ENCODE measurements around the gene ANKMY2. TPM values are rescaled to one million over a fixed set of nuclear protein-coding genes. Genes with fewer than 3 reads are reported as not detected.
"Not testable (repeated sequence)": the region's sequence is repeated elsewhere in the genome, so short reads cannot be mapped to it uniquely, and the experiment has no call there.

The ANKMY2 gene
- total RNA-seq, 1 donor from 2014 or later: 96.6 TPM

DNA sequence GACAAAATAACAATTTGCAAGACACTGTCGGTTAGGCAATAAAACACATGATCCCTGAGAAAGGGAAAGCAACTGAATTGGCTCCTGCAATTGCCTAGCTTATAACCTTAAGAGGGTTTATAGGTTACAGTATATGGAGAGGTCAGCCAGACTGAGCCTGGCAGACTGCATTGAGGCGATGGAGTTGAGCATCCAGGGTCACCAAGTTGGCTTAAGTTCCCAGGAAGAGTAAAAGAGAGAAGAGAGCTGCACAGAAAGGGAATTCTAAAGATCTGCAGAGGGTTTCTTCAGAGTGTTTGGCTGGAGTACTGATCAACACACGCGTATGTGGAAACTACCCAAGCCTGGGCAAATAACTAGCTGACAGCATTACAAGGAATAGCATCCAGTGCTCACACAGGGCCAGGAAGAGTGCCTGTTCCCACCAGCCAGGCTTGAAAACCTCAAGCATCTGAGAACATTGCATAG is 11.2 kb downstream of the ANKMY2 start:
- FAIRE-seq (no peak), DNase-seq (ENCODE audit: low spot score in 2 of 2) (no peak)

DNA sequence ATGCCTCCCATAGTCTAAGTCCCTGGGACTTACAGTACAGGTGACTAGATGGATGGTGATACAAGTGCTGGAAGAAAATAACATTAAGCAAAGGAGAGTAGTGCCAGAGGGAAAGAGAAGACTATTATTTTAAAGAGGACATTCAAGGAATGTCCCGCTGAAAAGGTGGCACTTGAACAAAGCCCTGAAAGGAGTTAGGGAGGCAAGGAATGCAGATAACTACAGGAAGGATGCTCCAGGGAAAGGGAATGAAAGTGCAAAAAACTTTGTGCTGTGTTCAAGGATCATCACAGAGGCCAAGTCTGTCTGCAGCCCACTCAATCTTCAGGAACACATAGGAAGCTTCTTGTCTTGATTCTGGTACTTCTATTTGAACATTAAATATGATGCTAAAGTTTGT is 14.9 kb downstream of the ANKMY2 start:
- DNase-seq (ENCODE audit: low spot score in 2 of 2) (no peak), FAIRE-seq (no peak)

DNA sequence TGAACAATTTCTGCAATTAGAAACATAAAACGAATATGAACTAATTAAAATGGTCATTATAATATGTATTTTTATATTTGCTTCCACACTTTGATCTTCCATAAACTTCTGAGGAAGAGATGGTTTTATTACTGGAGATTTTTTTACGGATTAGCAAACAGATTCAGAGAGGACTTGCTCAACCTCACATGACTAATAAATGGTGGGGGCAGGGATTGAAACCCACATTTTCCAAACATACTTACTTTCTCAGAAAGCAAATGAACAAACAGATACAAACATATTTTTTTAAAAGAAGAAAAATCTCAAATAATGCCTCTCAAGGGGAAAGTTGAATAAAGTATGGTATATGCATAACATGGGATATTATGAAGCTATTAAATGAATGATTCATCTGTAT is 18.3 kb downstream of the ANKMY2 start:
- DNase-seq (ENCODE audit: low spot score in 2 of 2): no peak
- no peak for FAIRE-seq

DNA sequence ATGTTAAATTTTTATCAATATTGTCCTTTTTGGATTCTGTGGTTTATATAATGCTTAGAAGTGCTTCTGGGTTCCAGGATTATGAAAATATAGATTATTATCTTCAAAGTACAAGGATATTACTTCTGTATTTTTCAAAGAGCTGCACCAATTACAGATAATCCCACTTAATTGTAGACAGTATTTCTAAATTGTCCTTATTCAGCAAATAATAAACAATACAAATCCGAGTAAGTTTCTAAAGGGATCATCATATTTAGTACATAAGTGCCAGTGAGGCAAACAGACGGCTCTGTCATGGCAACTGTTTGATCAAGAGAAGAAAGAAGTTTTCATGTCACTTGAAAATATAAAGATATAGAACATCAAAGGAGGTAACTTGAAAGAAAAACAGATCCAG is 19.2 kb downstream of the ANKMY2 start:
- no peak for FAIRE-seq

DNA sequence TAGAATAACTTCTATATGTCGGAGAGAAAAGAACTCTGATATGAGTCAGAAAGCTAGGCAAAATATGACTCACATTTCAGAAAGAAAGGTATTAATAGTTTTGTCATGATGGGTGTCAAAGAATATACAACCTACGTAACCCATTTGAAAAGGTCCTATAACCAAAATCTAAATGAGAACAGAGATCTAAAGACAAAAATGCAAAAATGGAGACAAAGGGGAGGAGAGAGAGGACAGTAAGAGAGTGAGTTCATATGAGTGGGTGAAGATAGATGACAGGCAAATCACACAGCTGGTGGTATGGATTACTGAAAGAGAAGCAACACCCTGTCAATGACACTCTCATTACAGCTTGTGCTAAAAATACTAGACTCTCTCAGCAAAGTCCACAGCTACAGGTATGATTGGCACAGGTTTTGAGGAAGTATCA is 25.6 kb downstream of the ANKMY2 start:
- DNase-seq (ENCODE audit: low spot score in 2 of 2): no peak
- FAIRE-seq: no peak

More for the DNA sequence above, 19.2 kb downstream of the ANKMY2 start:
- no peak for DNase-seq (ENCODE audit: low spot score in 2 of 2)

DNA sequence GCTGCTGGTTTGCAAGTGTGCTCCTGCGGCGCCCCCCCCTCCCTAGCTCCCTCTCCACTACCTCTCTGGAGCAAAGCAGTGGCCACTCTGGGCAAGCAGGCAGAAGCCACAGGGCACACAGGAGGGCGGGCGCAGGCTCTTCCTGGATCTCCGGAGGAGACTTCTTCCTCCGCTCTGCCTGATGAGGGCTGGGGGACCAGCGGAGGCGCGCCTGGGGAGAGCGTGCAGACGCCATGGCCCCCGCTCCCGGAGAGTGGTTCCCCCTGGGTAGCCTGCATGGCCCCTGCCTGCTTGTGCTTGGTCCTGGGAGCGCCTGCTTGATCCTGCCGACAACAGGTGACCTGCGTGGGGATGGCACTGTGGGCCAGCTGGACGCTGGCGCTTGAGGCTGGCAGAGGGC is 29.0 kb downstream of the ANKMY2 start:
- FAIRE-seq: no peak

DNA sequence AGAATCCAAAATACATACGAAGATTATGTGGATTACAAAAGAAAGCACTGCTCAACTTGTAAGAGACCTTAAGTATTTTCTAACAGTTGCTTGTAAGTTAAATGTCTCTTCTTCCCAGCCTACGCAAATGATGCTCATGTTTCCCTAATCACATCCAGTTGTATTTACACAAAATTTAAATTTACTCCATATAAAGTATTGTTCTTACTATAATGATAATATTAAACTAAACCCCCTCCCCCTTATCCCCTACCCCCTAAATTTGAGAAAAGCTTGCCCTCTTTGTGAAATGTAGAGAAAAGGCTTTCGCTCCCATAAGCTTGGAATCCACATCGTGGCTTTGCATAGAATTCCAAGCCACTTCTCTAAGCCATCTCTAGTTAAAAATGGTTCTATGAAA is 29.4 kb downstream of the ANKMY2 start:
- DNase-seq (ENCODE audit: low spot score in 2 of 2) (no peak), FAIRE-seq (no peak)

More for the DNA sequence above, 29.0 kb downstream of the ANKMY2 start:
- DNase-seq (ENCODE audit: low spot score in 2 of 2): no peak

DNA sequence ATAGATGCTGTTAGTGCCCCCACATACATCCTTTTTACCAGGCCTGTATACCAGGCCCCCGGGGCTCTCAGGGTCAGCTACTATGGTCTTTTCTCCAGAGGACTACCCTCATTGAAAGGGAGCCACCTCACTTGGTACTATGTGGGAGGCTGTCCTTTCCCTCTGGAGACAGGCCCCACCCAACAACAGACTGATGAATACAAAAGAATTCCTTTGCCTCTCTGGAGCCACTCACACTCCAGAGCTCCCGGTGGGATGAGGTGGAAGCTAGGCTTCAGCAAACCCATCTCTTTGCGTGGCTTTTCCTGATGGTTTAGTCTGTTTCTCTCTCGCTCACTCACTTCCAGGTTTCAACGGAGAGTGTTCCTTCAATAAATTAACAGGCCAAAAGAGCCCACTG is 30.3 kb downstream of the ANKMY2 start:
- FAIRE-seq: no peak
- DNase-seq (ENCODE audit: low spot score in 2 of 2): no peak

DNA sequence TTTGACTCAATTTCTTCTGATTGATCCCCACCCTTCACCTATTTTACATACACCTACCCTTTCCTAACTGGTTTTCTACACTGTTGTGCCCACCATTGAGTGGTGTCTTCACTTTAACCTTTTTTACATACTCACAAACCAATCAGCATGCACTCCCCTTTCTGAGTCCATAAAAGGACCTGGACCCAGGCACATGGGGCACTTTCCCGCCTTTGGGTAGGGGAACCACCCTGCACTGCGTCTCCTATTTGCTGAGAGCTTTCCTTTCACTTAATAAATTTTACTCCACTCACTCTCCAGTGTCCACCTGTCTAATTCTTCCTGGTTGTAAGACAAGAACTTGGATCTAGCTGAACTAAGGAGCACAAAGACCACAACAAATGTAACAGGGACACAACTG is 33.8 kb downstream of the ANKMY2 start:
- FAIRE-seq (no peak), DNase-seq (ENCODE audit: low spot score in 2 of 2) (no peak)

DNA sequence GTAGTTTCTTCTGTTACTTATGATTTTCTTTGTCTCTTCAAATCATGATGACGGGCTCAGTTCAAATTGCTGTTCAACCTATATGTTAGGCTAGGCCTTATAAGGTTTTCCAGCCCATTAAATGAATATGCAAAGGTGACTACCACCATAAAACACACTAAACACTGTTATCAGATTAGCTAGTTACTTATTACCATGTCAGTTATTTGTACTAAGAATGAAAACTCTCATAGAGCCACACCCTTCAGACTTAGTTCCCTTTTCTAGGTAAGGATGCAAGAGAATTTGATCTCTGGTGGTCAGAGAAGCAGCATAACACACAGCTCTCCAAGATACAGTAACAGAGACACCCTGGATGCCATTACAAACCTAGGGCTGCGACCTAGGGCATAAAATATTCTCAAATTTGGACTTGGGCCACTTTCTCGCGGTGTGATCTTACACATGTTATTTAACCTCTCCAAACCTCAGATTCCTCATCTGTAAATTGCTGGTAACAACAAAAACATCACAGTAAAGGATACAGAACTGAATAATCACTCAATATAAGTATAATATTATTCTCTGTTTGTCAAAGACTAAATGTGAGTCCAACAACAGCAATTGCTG is 35.6 kb downstream of the ANKMY2 start:
- DNase-seq (ENCODE audit: low spot score in 2 of 2) (no peak), FAIRE-seq (no peak)

DNA sequence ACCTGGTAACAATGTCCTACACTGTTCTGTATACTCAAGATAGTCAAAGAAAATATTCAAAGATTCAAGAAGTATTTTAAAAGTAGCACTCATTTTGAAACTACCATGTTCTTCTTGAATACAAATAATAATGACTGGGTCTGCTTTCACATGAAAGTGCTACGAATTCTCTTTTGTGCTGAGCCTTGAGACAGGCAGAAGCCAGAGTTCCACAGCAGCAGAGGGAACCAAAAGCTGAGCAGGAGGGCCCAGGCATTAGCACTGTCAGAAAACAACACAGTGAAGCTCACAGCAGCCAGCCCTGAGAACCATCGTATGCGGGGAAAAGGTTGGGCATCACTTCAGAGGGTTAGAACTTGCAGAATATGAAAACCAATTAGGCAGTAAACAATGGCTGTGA is 38.9 kb downstream of the ANKMY2 start:
- FAIRE-seq: no peak

DNA sequence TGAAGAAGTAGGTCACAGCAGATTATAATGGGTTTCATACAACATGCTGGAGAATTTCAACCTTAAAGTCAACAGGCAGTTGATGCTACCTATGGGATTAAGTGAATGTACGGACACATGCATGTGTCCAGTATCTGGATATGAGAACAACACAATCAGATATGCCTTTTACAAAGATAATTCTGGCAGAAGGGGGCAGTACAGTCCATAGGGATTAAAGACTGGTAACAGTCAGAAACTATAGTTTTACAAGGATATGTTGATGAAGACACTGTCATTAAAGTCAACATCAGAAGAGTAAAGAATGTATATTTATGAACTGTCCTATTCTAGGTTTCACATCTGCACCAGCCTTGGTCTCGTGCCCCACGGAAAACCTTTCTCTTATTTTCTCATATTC is 41.5 kb downstream of the ANKMY2 start:
- DNase-seq (ENCODE audit: low spot score in 2 of 2) (no peak), FAIRE-seq (no peak)

More for the DNA sequence above, 38.9 kb downstream of the ANKMY2 start:
- no peak for DNase-seq (ENCODE audit: low spot score in 2 of 2)

DNA sequence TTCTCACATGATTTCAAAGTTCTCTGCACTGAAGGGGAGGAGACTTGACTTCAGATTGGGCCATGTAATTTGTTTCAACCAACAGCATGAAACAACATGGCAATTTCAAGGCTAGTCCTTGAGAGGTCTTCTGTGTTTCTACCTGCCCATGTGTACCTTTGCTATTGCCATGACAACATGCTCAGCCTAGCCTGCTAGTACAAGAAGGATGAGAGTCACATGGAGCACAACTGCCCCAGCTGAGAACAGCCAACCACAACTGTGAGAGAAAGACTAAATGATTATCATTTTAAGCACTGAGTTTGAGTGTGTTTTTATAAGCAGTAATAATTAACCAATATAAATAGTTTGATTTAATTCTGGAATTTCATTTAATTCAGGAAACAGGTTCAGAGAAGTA is 41.9 kb downstream of the ANKMY2 start:
- FAIRE-seq (no peak), DNase-seq (ENCODE audit: low spot score in 2 of 2) (no peak)

DNA sequence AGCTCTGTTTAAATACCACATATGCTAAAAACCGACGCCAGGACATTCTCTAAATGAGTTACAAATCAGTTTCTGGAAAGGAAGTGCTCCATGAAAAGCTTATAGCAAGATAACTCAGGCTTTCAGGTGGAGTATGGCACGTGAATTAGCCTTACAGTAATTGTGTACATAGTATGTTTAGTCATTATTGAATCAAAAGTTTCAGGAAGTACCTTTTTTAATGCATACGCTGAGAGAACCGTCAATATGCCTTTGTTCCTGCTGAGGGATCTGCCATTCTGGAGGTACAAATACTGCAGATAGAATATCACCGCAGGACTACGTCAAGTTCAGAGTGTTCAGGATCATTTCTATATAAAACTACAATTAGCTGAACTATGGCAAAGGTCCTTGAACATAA is 45.7 kb downstream of the ANKMY2 start:
- FAIRE-seq: no peak
- DNase-seq (ENCODE audit: low spot score in 2 of 2): no peak

DNA sequence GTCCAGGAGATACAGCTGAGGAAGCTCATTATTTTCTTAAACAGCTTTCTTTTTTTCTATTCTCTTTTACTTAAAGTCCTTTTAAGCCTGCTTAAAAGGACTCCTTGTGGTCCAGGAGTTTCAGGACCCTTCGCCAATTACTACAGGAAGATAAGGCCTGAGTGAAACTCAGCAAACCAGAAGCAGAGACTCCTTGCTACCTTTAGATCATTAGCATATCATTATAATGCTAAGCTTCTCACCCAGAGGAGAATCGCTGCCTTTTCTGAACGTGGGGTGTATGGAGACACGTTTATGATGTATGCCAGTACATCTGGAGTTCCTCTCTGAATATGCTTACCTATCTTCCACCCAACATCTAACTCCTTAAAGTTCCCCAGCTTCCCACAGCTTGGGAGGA is 47.5 kb downstream of the ANKMY2 start:
- FAIRE-seq: no peak
- DNase-seq (ENCODE audit: low spot score in 2 of 2): no peak

DNA sequence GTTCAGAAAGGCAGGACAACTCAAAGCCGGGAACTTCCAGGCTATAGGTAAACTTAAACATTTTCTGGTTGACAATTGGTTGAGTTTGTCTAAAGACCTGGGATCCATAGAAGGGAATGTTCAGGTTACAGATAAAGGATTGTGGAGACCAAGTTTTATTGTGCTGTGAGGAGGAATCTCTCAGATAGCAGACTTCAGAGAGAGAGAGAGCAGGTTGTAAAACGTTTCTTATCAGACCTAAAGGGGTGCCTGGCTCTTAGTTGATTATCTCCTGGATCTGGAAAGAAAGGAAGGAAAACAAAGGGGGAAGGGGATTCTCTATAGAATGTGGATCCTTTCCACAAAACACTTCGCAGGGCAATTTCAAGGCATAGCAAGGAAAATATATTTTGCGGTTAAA is 50.0 kb downstream of the ANKMY2 start:
- not testable (repeated sequence) for FAIRE-seq

DNA sequence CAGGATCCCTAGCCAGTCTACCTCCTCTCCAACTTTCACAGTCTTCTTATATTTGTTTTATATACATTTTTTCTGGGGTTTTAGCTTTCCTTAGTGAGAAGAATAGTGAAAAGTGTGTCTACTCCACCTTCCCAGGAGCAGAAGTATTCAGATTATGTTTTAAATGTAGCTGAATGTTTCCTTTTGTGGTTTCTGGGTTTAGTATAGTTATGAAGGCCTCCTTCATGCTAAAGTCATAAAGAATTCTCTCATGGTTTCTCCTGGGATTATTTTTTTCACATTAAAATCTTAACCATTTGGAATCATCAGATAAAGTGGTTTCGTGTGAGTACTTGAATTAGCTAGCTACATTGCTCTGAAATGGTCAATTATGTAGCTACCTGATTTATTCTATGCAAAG is 50.9 kb downstream of the ANKMY2 start:
- FAIRE-seq (no peak), DNase-seq (ENCODE audit: low spot score in 2 of 2) (no peak)

More for the DNA sequence above, 50.0 kb downstream of the ANKMY2 start:
- not testable (repeated sequence) for DNase-seq (ENCODE audit: low spot score in 2 of 2)

DNA sequence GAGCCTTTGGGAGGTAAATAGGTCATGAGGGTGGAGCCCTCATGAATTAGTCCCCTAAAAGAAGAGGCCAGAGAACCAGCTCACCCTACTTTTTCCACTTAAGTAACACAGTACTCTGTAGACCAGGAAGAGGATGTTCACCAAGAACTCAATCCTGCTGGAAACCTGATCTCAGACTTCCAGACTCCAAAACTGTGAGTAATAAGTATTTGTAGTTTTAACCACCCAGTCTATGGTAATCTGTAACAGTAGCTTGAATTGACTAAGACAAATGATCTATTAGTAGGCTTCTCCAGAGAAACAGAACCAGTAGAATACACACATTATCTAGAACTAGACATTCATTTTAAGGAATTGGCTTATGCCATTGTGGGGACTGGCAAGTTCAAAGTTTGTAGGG is 51.5 kb downstream of the ANKMY2 start:
- FAIRE-seq: no peak
- no peak for DNase-seq (ENCODE audit: low spot score in 2 of 2)

DNA sequence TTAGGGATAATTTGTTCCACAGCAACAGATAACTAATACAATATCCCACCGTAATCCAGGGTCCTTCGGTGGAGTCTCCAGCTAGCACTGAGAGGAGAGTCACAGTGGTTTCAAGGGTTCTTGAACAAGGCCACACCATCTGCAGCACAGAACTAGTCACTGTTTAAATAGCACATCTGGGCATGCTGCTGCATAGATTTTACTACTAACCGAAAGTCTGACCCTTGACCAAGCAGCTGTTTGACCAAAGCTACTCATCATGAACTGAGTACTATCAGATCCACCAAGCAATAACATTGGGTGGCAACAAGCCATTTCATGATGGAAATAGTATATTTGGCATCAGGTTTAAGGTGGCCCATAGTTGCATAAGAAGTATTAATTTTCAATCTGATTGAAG is 53.2 kb downstream of the ANKMY2 start:
- DNase-seq (ENCODE audit: low spot score in 2 of 2) (no peak), FAIRE-seq (no peak)

DNA sequence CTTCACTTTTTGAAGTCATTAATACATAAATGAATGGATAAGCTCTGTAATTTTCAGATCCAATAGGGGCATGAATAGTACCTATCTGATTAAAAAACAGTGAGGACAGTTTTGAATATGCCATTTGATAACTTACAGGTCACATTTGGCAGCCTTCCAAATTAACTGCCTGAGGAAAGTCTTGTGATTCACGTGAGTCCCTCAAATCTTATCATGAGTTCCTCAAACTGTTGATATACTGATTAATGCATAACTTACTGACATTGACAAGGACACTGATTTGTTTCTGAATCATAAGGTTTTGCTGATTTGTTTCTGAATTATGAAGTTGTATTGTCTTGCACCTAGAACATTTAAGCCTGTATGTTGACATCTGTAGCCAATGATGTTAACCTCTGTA is 55.1 kb downstream of the ANKMY2 start:
- DNase-seq (ENCODE audit: low spot score in 2 of 2) (no peak), FAIRE-seq (no peak)

DNA sequence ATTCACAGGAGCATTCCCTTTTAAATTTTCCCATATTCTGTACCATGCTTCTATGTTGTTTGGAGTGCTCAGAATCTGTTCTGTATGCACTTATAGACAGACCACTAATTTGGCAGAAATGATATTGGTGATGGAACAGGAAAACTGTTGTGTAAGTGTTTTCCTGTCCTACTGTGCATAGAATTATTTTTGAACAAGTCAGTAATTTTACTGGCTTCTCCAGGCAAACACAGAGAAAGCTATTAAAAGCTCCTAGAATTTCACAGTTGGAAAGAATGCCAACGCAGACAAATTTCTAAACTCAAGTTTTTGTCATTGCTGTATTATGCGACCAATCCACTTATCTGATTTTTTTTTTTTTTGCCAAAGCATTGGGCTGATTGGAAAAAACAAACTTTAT is 55.7 kb downstream of the ANKMY2 start:
- DNase-seq (ENCODE audit: low spot score in 2 of 2) (no peak), FAIRE-seq (no peak)

DNA sequence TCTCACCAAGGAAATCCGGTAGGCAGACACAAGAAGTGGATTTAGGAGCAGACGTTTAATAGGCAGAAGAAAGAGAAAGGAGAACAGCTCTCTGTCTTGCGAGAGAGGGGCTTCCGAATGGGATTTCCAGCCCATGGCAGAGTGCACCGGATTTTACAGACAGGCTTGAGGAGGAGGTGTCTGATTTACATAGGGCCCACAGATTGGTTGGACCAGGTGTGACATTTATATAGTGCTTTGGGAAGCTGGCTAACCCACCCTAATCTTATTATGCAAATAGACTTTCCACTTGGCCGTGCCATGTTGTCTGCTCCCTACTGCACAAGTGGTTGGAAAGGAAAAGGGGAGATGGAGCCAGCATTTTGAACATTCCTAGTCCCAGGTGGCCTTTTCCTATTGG is 57.8 kb downstream of the ANKMY2 start:
- FAIRE-seq: no peak
- DNase-seq (ENCODE audit: low spot score in 2 of 2): no peak

DNA sequence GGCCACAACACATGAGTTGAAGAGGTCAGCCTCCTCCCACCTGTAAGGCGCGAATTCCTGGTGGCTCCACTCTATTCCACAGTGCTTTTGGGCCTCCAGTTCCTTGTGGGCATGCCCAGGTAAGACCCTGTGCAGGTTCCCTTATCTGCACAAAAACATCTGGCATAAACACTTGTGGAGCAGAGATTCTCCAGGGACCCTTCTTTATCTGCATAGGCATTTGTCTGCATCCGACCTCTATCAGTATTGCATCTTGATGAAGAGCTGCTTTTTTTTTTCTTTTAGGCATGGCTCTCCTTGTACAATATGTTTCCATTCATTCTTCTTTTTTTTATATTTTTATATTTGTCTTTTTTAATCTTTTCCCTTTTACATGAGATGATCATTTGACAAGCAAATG is 58.4 kb downstream of the ANKMY2 start:
- FAIRE-seq (no peak), DNase-seq (ENCODE audit: low spot score in 2 of 2) (no peak)

All from frontal cortex (tissue), 4 donors.